ENCODE measurements around the gene PORCN. TPM values are rescaled to one million over a fixed set of nuclear protein-coding genes. Genes with fewer than 3 reads are reported as not detected.
A peak's percentile ranks its signal among the peaks of the same experiment; 100 is the strongest.

Gene PORCN
- total and polyA plus RNA-seq, 7 experiments from 2014 or later = 10.0 to 19.0 (median 15.5) TPM

GRCh38 chrX:48478806-48479205, 30.0 kb upstream of the PORCN start:
- H3K4me1 Mint-ChIP-seq = peaks cover 19 to 35% (median 26%) of the 10 kb centered on the region in 7 donors

GRCh38 chrX:48480142-48480541, 28.6 kb upstream of the PORCN start:
- CTCF ChIA-PET = no interaction called here
- Histone ChIP-seq H3K27ac (ENCODE audit: low read depth, low read length) (no peak overlapping the region), H3K4me3 (ENCODE audit: low read length) (no peak overlapping the region), H3K36me3 (ENCODE audit: control insufficient read depth in 2 of 3, insufficient read depth in 3 of 3, low read length in 3 of 3) (peaks cover 0 to 36% (median 0%) of the 10 kb centered on the region in 3 experiments), H3K9me3 (ENCODE audit: control insufficient read depth in 2 of 3, low read length in 3 of 3) (no peaks in the 10 kb centered on the region), H3K4me1 (ENCODE audit: control insufficient read depth in 2 of 2, insufficient read depth in 2 of 2, low read length in 2 of 2) (peaks cover 8 to 10% of the 10 kb centered on the region in 2 donors), H3K27me3 (ENCODE audit: control insufficient read depth in 2 of 2, insufficient read depth in 2 of 2, low read length in 2 of 2) (no peaks in the 10 kb centered on the region)
- Mint-ChIP-seq H3K27ac (peak overlapping the region in 3 of 9 donors; percentile 43 to 53 (median 51)), H3K27me3 (no peaks in the 10 kb centered on the region), H3K9me3 (peaks cover 0 to 6% (median 0%) of the 10 kb centered on the region in 11 donors), H3K4me3 (no peak overlapping the region), H3K4me1 (peaks cover 15 to 30% (median 24%) of the 10 kb centered on the region in 7 donors), H3K36me3 (peaks cover 0 to 17% (median 7%) of the 10 kb centered on the region in 5 donors)
- DNase-seq (no peak), ATAC-seq (no peak)
- intact Hi-C loops (cut with micrococcal nuclease) = no loop called here
- POLR2A ChIA-PET = no interaction called here

More at GRCh38 chrX:48478806-48479205, 30.0 kb upstream of the PORCN start:
- Mint-ChIP-seq H3K36me3 (peaks cover 0 to 17% (median 7%) of the 10 kb centered on the region in 5 donors), H3K4me3 (peak overlapping the region in 3 of 10 donors; percentile 7 to 33 (median 8)), H3K27ac (peak overlapping the region in 5 of 9 donors; percentile 8 to 62 (median 52)), H3K27me3 (no peaks in the 10 kb centered on the region), H3K9me3 (peaks cover 0 to 6% (median 0%) of the 10 kb centered on the region in 11 donors)
- H3K27ac ChIP-seq (ENCODE audit: low read depth, low read length) = no peak overlapping the region
- no peaks in the 10 kb centered on the region for H3K27me3 ChIP-seq (ENCODE audit: control insufficient read depth in 2 of 2, insufficient read depth in 2 of 2, low read length in 2 of 2)
- ChIA-PET CTCF (no interaction called here), POLR2A (interaction anchor here (0.6 kb wide), 1 partner anchor 43 kb away, joined by 3 read pairs; the partner anchor contains the start of gene EBP)
- ATAC-seq (no peak), DNase-seq (no peak)
- peaks cover 0 to 36% (median 0%) of the 10 kb centered on the region in 3 experiments for H3K36me3 ChIP-seq (ENCODE audit: control insufficient read depth in 2 of 3, insufficient read depth in 3 of 3, low read length in 3 of 3)
- H3K9me3 ChIP-seq (ENCODE audit: control insufficient read depth in 2 of 3, low read length in 3 of 3) = no peaks in the 10 kb centered on the region
- intact Hi-C loops (cut with micrococcal nuclease) = loop anchor here (5.0 to 10.0 kb wide), 6 partner anchors 206 to 1644 kb away; partner anchors contain the start of genes OTUD5 (in 1 of the 2), PIM2 (in 1 of the 2), RP2 (in 1 of the 2) and SUV39H1 (in 1 of the 2)
- no peak overlapping the region for H3K4me3 ChIP-seq (ENCODE audit: low read length)
- peaks cover 8 to 10% of the 10 kb centered on the region in 2 donors for H3K4me1 ChIP-seq (ENCODE audit: control insufficient read depth in 2 of 2, insufficient read depth in 2 of 2, low read length in 2 of 2)

GRCh38 chrX:48480583-48480982, 28.2 kb upstream of the PORCN start:
- DNase-seq (no peak), ATAC-seq (no peak)
- Histone ChIP-seq H3K27me3 (ENCODE audit: control insufficient read depth in 2 of 2, insufficient read depth in 2 of 2, low read length in 2 of 2) (no peaks in the 10 kb centered on the region), H3K4me3 (ENCODE audit: low read length) (no peak overlapping the region), H3K27ac (ENCODE audit: low read depth, low read length) (no peak overlapping the region), H3K9me3 (ENCODE audit: control insufficient read depth in 2 of 3, low read length in 3 of 3) (no peaks in the 10 kb centered on the region), H3K36me3 (ENCODE audit: control insufficient read depth in 2 of 3, insufficient read depth in 3 of 3, low read length in 3 of 3) (peaks cover 0 to 36% (median 0%) of the 10 kb centered on the region in 3 experiments), H3K4me1 (ENCODE audit: control insufficient read depth in 2 of 2, insufficient read depth in 2 of 2, low read length in 2 of 2) (peaks cover 8 to 10% of the 10 kb centered on the region in 2 donors)
- intact Hi-C loops (cut with micrococcal nuclease) = no loop called here
- Mint-ChIP-seq H3K9me3 (peaks cover 0 to 6% (median 0%) of the 10 kb centered on the region in 11 donors), H3K4me3 (no peak overlapping the region), H3K4me1 (peaks cover 14 to 27% (median 22%) of the 10 kb centered on the region in 7 donors), H3K27me3 (no peaks in the 10 kb centered on the region), H3K27ac (peak overlapping the region in 4 of 9 donors; percentile 16 to 53 (median 47)), H3K36me3 (peaks cover 0 to 17% (median 7%) of the 10 kb centered on the region in 5 donors)
- POLR2A ChIA-PET = no interaction called here
- CTCF ChIA-PET = no interaction called here

GRCh38 chrX:48482526-48482925, 26.3 kb upstream of the PORCN start:
- Histone ChIP-seq H3K4me1 (ENCODE audit: control insufficient read depth in 2 of 2, insufficient read depth in 2 of 2, low read length in 2 of 2) (peaks cover under 1 to 1% of the 10 kb centered on the region in 2 donors), H3K36me3 (ENCODE audit: control insufficient read depth in 2 of 3, insufficient read depth in 3 of 3, low read length in 3 of 3) (peaks cover 0 to 36% (median 0%) of the 10 kb centered on the region in 3 experiments), H3K9me3 (ENCODE audit: control insufficient read depth in 2 of 3, low read length in 3 of 3) (no peaks in the 10 kb centered on the region), H3K27ac (ENCODE audit: low read depth, low read length) (no peak overlapping the region), H3K4me3 (ENCODE audit: low read length) (no peak overlapping the region), H3K27me3 (ENCODE audit: control insufficient read depth in 2 of 2, insufficient read depth in 2 of 2, low read length in 2 of 2) (no peaks in the 10 kb centered on the region)
- H3K27ac Mint-ChIP-seq = no peak overlapping the region
- H3K4me3 Mint-ChIP-seq = no peak overlapping the region
- H3K4me1 Mint-ChIP-seq = peaks cover 2 to 14% (median 11%) of the 10 kb centered on the region in 7 donors
- POLR2A ChIA-PET = no interaction called here
- intact Hi-C loops (cut with micrococcal nuclease) = no loop called here
- H3K27me3 Mint-ChIP-seq = no peaks in the 10 kb centered on the region
- DNase-seq = no peak
- CTCF ChIA-PET = no interaction called here
- ATAC-seq = no peak
- peaks cover 0 to 6% (median 0%) of the 10 kb centered on the region in 11 donors for H3K9me3 Mint-ChIP-seq
- peaks cover 0 to 12% (median 7%) of the 10 kb centered on the region in 5 donors for H3K36me3 Mint-ChIP-seq

- Mint-ChIP-seq H3K27me3 (no peaks in the 10 kb centered on the region), H3K36me3 (peaks cover 0 to 4% (median 0%) of the 10 kb centered on the region in 5 donors), H3K4me3 (no peak overlapping the region), H3K9me3 (no peaks in the 10 kb centered on the region), H3K27ac (peak overlapping the region in 1 of 9 donors; percentile 17), H3K4me1 (peaks cover 0 to 2% (median 0%) of the 10 kb centered on the region in 7 donors)
- Histone ChIP-seq H3K9me3 (ENCODE audit: control insufficient read depth in 2 of 3, low read length in 3 of 3) (no peaks in the 10 kb centered on the region), H3K27ac (ENCODE audit: low read depth, low read length) (no peak overlapping the region), H3K36me3 (ENCODE audit: control insufficient read depth in 2 of 3, insufficient read depth in 3 of 3, low read length in 3 of 3) (peaks cover 0 to 8% (median 0%) of the 10 kb centered on the region in 3 experiments), H3K4me1 (ENCODE audit: control insufficient read depth in 2 of 2, insufficient read depth in 2 of 2, low read length in 2 of 2) (no peaks in the 10 kb centered on the region), H3K4me3 (ENCODE audit: low read length) (no peak overlapping the region), H3K27me3 (ENCODE audit: control insufficient read depth in 2 of 2, insufficient read depth in 2 of 2, low read length in 2 of 2) (no peaks in the 10 kb centered on the region)
- ATAC-seq = peak; percentile 74
- intact Hi-C loops (cut with micrococcal nuclease) = no loop called here
- CTCF ChIA-PET = no interaction called here
- POLR2A ChIA-PET = interaction anchor here (0.9 kb wide), 1 partner anchor 90 kb away, joined by 5 read pairs; no protein-coding TSS in a partner anchor
- no peak for DNase-seq
Measured at GRCh38 chrX:48487362-48487798, 21.4 kb upstream of the PORCN start.

GRCh38 chrX:48488034-48488433, 20.8 kb upstream of the PORCN start:
- DNase-seq = no peak
- no peak for ATAC-seq
- POLR2A ChIA-PET = no interaction called here
- Histone ChIP-seq H3K4me1 (ENCODE audit: control insufficient read depth in 2 of 2, insufficient read depth in 2 of 2, low read length in 2 of 2) (no peaks in the 10 kb centered on the region), H3K27ac (ENCODE audit: low read depth, low read length) (no peak overlapping the region), H3K4me3 (ENCODE audit: low read length) (no peak overlapping the region), H3K36me3 (ENCODE audit: control insufficient read depth in 2 of 3, insufficient read depth in 3 of 3, low read length in 3 of 3) (peaks cover 0 to 4% (median 0%) of the 10 kb centered on the region in 3 experiments), H3K27me3 (ENCODE audit: control insufficient read depth in 2 of 2, insufficient read depth in 2 of 2, low read length in 2 of 2) (no peaks in the 10 kb centered on the region), H3K9me3 (ENCODE audit: control insufficient read depth in 2 of 3, low read length in 3 of 3) (no peaks in the 10 kb centered on the region)
- Mint-ChIP-seq H3K27me3 (no peaks in the 10 kb centered on the region), H3K9me3 (no peaks in the 10 kb centered on the region), H3K4me3 (no peak overlapping the region), H3K36me3 (peaks cover 0 to 4% (median 0%) of the 10 kb centered on the region in 5 donors), H3K4me1 (peaks cover 0 to 2% (median 0%) of the 10 kb centered on the region in 7 donors), H3K27ac (no peak overlapping the region)
- intact Hi-C loops (cut with micrococcal nuclease) = no loop called here
- CTCF ChIA-PET = no interaction called here

GRCh38 chrX:48489296-48489695, 19.5 kb upstream of the PORCN start:
- intact Hi-C loops (cut with micrococcal nuclease) = no loop called here
- H3K4me1 Mint-ChIP-seq = peaks cover 0 to 2% (median 0%) of the 10 kb centered on the region in 7 donors

More at GRCh38 chrX:48489296-48489695, 19.5 kb upstream of the PORCN start:
- H3K36me3 Mint-ChIP-seq = no peaks in the 10 kb centered on the region
- Histone ChIP-seq H3K9me3 (ENCODE audit: control insufficient read depth in 2 of 3, low read length in 3 of 3) (no peaks in the 10 kb centered on the region), H3K4me1 (ENCODE audit: control insufficient read depth in 2 of 2, insufficient read depth in 2 of 2, low read length in 2 of 2) (no peaks in the 10 kb centered on the region), H3K27me3 (ENCODE audit: control insufficient read depth in 2 of 2, insufficient read depth in 2 of 2, low read length in 2 of 2) (no peaks in the 10 kb centered on the region), H3K27ac (ENCODE audit: low read depth, low read length) (no peak overlapping the region), H3K4me3 (ENCODE audit: low read length) (no peak overlapping the region), H3K36me3 (ENCODE audit: control insufficient read depth in 2 of 3, insufficient read depth in 3 of 3, low read length in 3 of 3) (no peaks in the 10 kb centered on the region)
- no peak overlapping the region for H3K27ac Mint-ChIP-seq
- no peak for DNase-seq
- no peaks in the 10 kb centered on the region for H3K27me3 Mint-ChIP-seq
- no peak overlapping the region for H3K4me3 Mint-ChIP-seq
- POLR2A ChIA-PET = no interaction called here
- no peak for ATAC-seq
- H3K9me3 Mint-ChIP-seq = no peaks in the 10 kb centered on the region
- CTCF ChIA-PET = no interaction called here
